Right lobe of liver (tissue), 4 donors: Measurements from ENCODE around the gene CYGB.

Source experiments
- POLR2A ChIP-seq: fragments of 450-650 bp; IDR thresholded peaks from one replicate; pipeline ENCODE4 v1.6.1; 2017; ENCODE audit warnings: antibody characterized with exemption, mild to moderate bottlenecking
- TF ChIP-seq, protein P1 (sequence below), 4 donors: fragments of 200-600 bp in 3 of 4; fragments of 450-650 bp in 1 of 4; IDR thresholded peaks; one replicate each; pipeline versions ENCODE4 v1.5.1 to v1.8.0; 2016 to 2022; ENCODE audit warnings: antibody characterized with exemption in 4 of 4, mild to moderate bottlenecking in 2 of 4
- donor health status: DM: no; HTN: no; CAD: no.
- donor health status: DM: no; HTN: no; CAD: no.
- donor health status: DM: no; HTN: yes; CAD: no.

- TF ChIP-seq, protein P1, sequence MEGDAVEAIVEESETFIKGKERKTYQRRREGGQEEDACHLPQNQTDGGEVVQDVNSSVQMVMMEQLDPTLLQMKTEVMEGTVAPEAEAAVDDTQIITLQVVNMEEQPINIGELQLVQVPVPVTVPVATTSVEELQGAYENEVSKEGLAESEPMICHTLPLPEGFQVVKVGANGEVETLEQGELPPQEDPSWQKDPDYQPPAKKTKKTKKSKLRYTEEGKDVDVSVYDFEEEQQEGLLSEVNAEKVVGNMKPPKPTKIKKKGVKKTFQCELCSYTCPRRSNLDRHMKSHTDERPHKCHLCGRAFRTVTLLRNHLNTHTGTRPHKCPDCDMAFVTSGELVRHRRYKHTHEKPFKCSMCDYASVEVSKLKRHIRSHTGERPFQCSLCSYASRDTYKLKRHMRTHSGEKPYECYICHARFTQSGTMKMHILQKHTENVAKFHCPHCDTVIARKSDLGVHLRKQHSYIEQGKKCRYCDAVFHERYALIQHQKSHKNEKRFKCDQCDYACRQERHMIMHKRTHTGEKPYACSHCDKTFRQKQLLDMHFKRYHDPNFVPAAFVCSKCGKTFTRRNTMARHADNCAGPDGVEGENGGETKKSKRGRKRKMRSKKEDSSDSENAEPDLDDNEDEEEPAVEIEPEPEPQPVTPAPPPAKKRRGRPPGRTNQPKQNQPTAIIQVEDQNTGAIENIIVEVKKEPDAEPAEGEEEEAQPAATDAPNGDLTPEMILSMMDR (IDR thresholded peaks at IDR 0.05): no peak
- TF ChIP-seq POLR2A: no peak
These were observed 24.2 kb downstream of the CYGB start for GRCh38 chr17:76513306-76513692.
